Erythroblast (primary cell): Measurements from ENCODE around the gene POU2F1.

Experiments used
- GATA1 ChIP-seq: IDR thresholded peaks from 2 replicates; pipeline ENCODE4 v1.6.1; 2011; ENCODE audit warnings: low read depth, mild to moderate bottlenecking, control low read depth, low read length, moderate library complexity
- POLR2A ChIP-seq: IDR thresholded peaks from 2 replicates; pipeline ENCODE4 v1.6.1; 2011; ENCODE audit warnings: mild to moderate bottlenecking, low read length

GRCh38 chr1:167369175-167369574 lies 148.5 kb downstream of the POU2F1 start:
- TF ChIP-seq POLR2A (no peak), GATA1 (no peak)
